Breast epithelium (tissue), 3 donors: ENCODE results near the gene CMTM4.

Experiments
- CTCF ChIP-seq, 3 donors: fragments of 450-650 bp; IDR thresholded peaks; one replicate each; pipeline ENCODE4 v1.5.1; 2016 to 2017; ENCODE audit warnings: antibody characterized with exemption in 3 of 3, mild to moderate bottlenecking in 3 of 3, moderate library complexity in 3 of 3
- POLR2AphosphoS5 ChIP-seq, 3 donors: sonication (generic); formaldehyde crosslinking; IDR thresholded peaks; one replicate each; pipeline ENCODE4 v1.6.1; 2017; ENCODE audit warnings: antibody characterized with exemption in 3 of 3

- TF ChIP-seq CTCF (IDR thresholded peaks at IDR 0.05) (no peak), POLR2AphosphoS5 (IDR thresholded peaks at IDR 0.05) (no peak)
Measured at GRCh38 chr16:66640724-66641314, 55.7 kb downstream of the CMTM4 start.
